ENCODE data around the gene SIGLEC6.
"Not testable (repeated sequence)": the region's sequence is repeated elsewhere in the genome, so short reads cannot be mapped to it uniquely, and the experiment has no call there.

- not testable (repeated sequence) for TF ChIP-seq EZH2 (IDR thresholded peaks at IDR 0.05); POLR2AphosphoS5 (IDR thresholded peaks at IDR 0.05; ENCODE audit: borderline replicate concordance, low read depth, low read length); FOXP2 (optimal IDR thresholded peaks at IDR 0.05; ENCODE audit: control extremely low read depth, extremely low read length, insufficient read depth)
Observed at GRCh38 chr19:51500931-51501330, 30.5 kb downstream of the SIGLEC6 start.

All from SK-N-MC (cell line).